Small intestine (tissue), 7 donors: Measurements from ENCODE around the gene VPS50. TPM values are rescaled to one million over a fixed set of nuclear protein-coding genes. Genes with fewer than 3 reads are reported as not detected.

Source experiments
- DNase-seq, 2 donors: peaks; one replicate each; pipeline versions ENCODE4 v3.0.0 to v3.0.0-alpha.2; 2013
- FAIRE-seq: peaks from 2 replicates; lab custom pipeline; 2012; peaks lifted over from hg19 to GRCh38; lab: Jason Lieb, UNC
- H3K27ac ChIP-seq, 3 donors: one replicate each; pipeline ENCODE4 v1.5.1; 2013; ENCODE audit warnings: low read length in 2 of 3, mild to moderate bottlenecking in 2 of 3, control low read depth in 1 of 3, inconsistent platforms in 1 of 3, low read depth in 1 of 3, moderate library complexity in 1 of 3
- H3K27me3 ChIP-seq, 3 donors: one replicate each; pipeline ENCODE4 v1.6.1; 2013; ENCODE audit warnings: low read length in 3 of 3, inconsistent platforms in 1 of 3; ENCODE audit not compliant: control insufficient read depth in 3 of 3, insufficient read depth in 3 of 3
- H3K36me3 ChIP-seq, 3 donors: one replicate each; pipeline ENCODE4 v1.6.1; 2013; ENCODE audit warnings: low read length in 3 of 3, inconsistent platforms in 1 of 3, low read depth in 1 of 3, mild to moderate bottlenecking in 1 of 3, moderate library complexity in 1 of 3; ENCODE audit not compliant: control insufficient read depth in 3 of 3, insufficient read depth in 2 of 3
- H3K4me1 ChIP-seq, 3 donors: one replicate each; pipeline ENCODE4 v1.6.1; 2013; ENCODE audit warnings: low read length in 2 of 3, inconsistent platforms in 1 of 3, low read depth in 1 of 3, mild to moderate bottlenecking in 1 of 3, moderate library complexity in 1 of 3; ENCODE audit not compliant: control insufficient read depth in 3 of 3, insufficient read depth in 2 of 3
- H3K4me3 ChIP-seq, 3 donors: one replicate each; pipeline ENCODE4 v1.5.1; 2013; ENCODE audit warnings: low read length in 3 of 3, control low read depth in 1 of 3, inconsistent platforms in 1 of 3, low read depth in 1 of 3, mild to moderate bottlenecking in 1 of 3, moderate library complexity in 1 of 3
- H3K9me3 ChIP-seq, 2 donors: one replicate each; pipeline ENCODE4 v1.6.1; 2013; ENCODE audit warnings: low read depth in 1 of 2, low read length in 1 of 2; ENCODE audit not compliant: control insufficient read depth in 2 of 2, insufficient read depth in 1 of 2
- WGBS, 3 donors: extraction: QIAGEN DNeasy Blood & Tissue Kit; methylation state at CpG; one replicate each; pipeline ENCODE4 v1.1.7; 2013; 5-methylcytosine and 5-hydroxymethylcytosine counted together
- polyA plus RNA-seq, 4 donors: library from polyadenylated mRNA; stranded (reverse) in 3 of 4; unstranded in 1 of 4; fragments of 200-250 nt in 3 of 4; fragments of 120-200 nt in 1 of 4; gene quantifications; one replicate each; pipeline versions ENCODE4 v1.2.1 to v1.2.3, GENCODE V29; 2013
- donor health status: healthy with polysubstance abuse.
- donor health status: control.
- donor health status: control.
- donor health status: Bipolar disorder and iron deficiency.
- donor health status: healthy.

Gene VPS50
- polyA plus RNA-seq, 4 donors: 4.9 to 20.7 (median 9.0) TPM

GRCh38 chr7:93203496-93203895 is 28.7 kb upstream of the VPS50 start:
- H3K27ac ChIP-seq: peak overlapping the region in 1 of 3 donors; percentile 21
- no peak overlapping the region for H3K4me3 ChIP-seq
- H3K9me3 ChIP-seq: no peaks in the 10 kb centered on the region
- DNase-seq (peak; percentile 44 to 62), FAIRE-seq (no peak)
- no peaks in the 10 kb centered on the region for H3K4me1 ChIP-seq
- no peaks in the 10 kb centered on the region for H3K27me3 ChIP-seq
- no peaks in the 10 kb centered on the region for H3K36me3 ChIP-seq
- WGBS, 3 donors: 47 to 75% (median 52%) methylated on average over 3 of the region's 3 CpGs

- Histone ChIP-seq H3K27me3 (no peaks in the 10 kb centered on the region), H3K4me1 (no peaks in the 10 kb centered on the region), H3K9me3 (no peaks in the 10 kb centered on the region), H3K36me3 (no peaks in the 10 kb centered on the region), H3K27ac (no peak overlapping the region), H3K4me3 (no peak overlapping the region)
- no peak for FAIRE-seq
- WGBS, 3 donors: 10 to 35% (median 15%) methylated on average over 2 of the region's 2 CpGs
- no peak for DNase-seq
Observed at GRCh38 chr7:93205046-93205445, 27.1 kb upstream of the VPS50 start.

GRCh38 chr7:93211228-93211818 is 20.8 kb upstream of the VPS50 start:
- WGBS, 3 donors: 72 to 83% (median 75%) methylated on average over 5 of the region's 5 CpGs
- DNase-seq: no peak
- FAIRE-seq: no peak

GRCh38 chr7:93212881-93213280 is 19.3 kb upstream of the VPS50 start:
- peaks cover 0 to 1% (median 0%) of the 10 kb centered on the region in 3 donors for H3K27me3 ChIP-seq
- no peak overlapping the region for H3K27ac ChIP-seq
- H3K9me3 ChIP-seq: no peaks in the 10 kb centered on the region
- WGBS, 3 donors: 27 to 35% (median 33%) methylated on average over 1 of the region's 1 CpG
- no peaks in the 10 kb centered on the region for H3K4me1 ChIP-seq
- DNase-seq (peak; percentile 8 to 49), FAIRE-seq (no peak)
- no peaks in the 10 kb centered on the region for H3K36me3 ChIP-seq
- no peak overlapping the region for H3K4me3 ChIP-seq

More at GRCh38 chr7:93211228-93211818, 20.8 kb upstream of the VPS50 start:
- Histone ChIP-seq H3K27me3 (no peaks in the 10 kb centered on the region), H3K36me3 (no peaks in the 10 kb centered on the region), H3K4me1 (no peaks in the 10 kb centered on the region), H3K4me3 (no peak overlapping the region), H3K27ac (no peak overlapping the region), H3K9me3 (no peaks in the 10 kb centered on the region)

- Histone ChIP-seq H3K27me3 (peaks cover 0 to 2% (median 0%) of the 10 kb centered on the region in 3 donors), H3K4me1 (no peaks in the 10 kb centered on the region), H3K36me3 (no peaks in the 10 kb centered on the region), H3K9me3 (no peaks in the 10 kb centered on the region), H3K4me3 (no peak overlapping the region), H3K27ac (no peak overlapping the region)
- DNase-seq (no peak), FAIRE-seq (no peak)
- WGBS, 3 donors: 66 to 75% (median 71%) methylated on average over 10 of the region's 10 CpGs
Observed at GRCh38 chr7:93218997-93219827, 13.0 kb upstream of the VPS50 start.

GRCh38 chr7:93219868-93220267 is 12.3 kb upstream of the VPS50 start:
- Histone ChIP-seq H3K36me3 (no peaks in the 10 kb centered on the region), H3K27ac (no peak overlapping the region), H3K4me3 (no peak overlapping the region), H3K9me3 (no peaks in the 10 kb centered on the region), H3K27me3 (peaks cover 0 to 2% (median 0%) of the 10 kb centered on the region in 3 donors), H3K4me1 (no peaks in the 10 kb centered on the region)
- DNase-seq (peak; percentile 7 to 34), FAIRE-seq (no peak)
- WGBS, 3 donors: 21 to 71% (median 54%) methylated on average over 1 of the region's 1 CpG

- Histone ChIP-seq H3K36me3 (no peaks in the 10 kb centered on the region), H3K9me3 (no peaks in the 10 kb centered on the region), H3K4me3 (no peak within 1 kb of the TSS), H3K27me3 (peaks cover 0 to 2% (median 0%) of the 10 kb centered on the region in 3 donors), H3K4me1 (no peaks in the 10 kb centered on the region), H3K27ac (peak within 1 kb of the TSS in 1 of 3 donors; percentile 28)
- DNase-seq (peak; percentile 20 to 47), FAIRE-seq (no peak)
- 53 to 54% (median 53%) methylated on average over 2 of the region's 2 CpGs for WGBS, 3 donors
Observed at GRCh38 chr7:93226310-93226709, 5.9 kb upstream of the VPS50 start, which contains the start of gene HEPACAM2. Gene HEPACAM2, minus strand, starts transcription at chr7:93226469.

- peaks cover 0 to 2% (median 0%) of the 10 kb centered on the region in 3 donors for H3K27me3 ChIP-seq
- no peak overlapping the region for H3K27ac ChIP-seq
- H3K4me1 ChIP-seq: no peaks in the 10 kb centered on the region
- DNase-seq (peak; percentile 65 to 72), FAIRE-seq (peak; percentile 72)
- 0 to 2% (median 1%) methylated on average over 2 of the region's 2 CpGs for WGBS, 3 donors
- no peaks in the 10 kb centered on the region for H3K36me3 ChIP-seq
- no peaks in the 10 kb centered on the region for H3K9me3 ChIP-seq
- H3K4me3 ChIP-seq: no peak overlapping the region
Observed at GRCh38 chr7:93228302-93228701, 3.9 kb upstream of the VPS50 start.
